ENCODE data around the gene GTPBP3. TPM values are rescaled to one million over a fixed set of nuclear protein-coding genes. Genes with fewer than 3 reads are reported as not detected.
A peak's percentile ranks its signal among the peaks of the same experiment; 100 is the strongest.

GTPBP3 gene
- total and polyA plus RNA-seq, 2 of the 13 experiments (the other 11 are each of a cell fraction or from before 2014, with no cell fraction given), result 17.5 to 30.0 TPM

- no peak for TF ChIP-seq ETS1 (CRISPR knock-in tag; IDR thresholded peaks at IDR 0.05)
- no peak for TF ChIP-seq ZBTB40 (IDR thresholded peaks at IDR 0.05)
- no peak for TF ChIP-seq ZBTB40 (CRISPR knock-in tag; IDR thresholded peaks at IDR 0.05)
- TF ChIP-seq, protein P1, sequence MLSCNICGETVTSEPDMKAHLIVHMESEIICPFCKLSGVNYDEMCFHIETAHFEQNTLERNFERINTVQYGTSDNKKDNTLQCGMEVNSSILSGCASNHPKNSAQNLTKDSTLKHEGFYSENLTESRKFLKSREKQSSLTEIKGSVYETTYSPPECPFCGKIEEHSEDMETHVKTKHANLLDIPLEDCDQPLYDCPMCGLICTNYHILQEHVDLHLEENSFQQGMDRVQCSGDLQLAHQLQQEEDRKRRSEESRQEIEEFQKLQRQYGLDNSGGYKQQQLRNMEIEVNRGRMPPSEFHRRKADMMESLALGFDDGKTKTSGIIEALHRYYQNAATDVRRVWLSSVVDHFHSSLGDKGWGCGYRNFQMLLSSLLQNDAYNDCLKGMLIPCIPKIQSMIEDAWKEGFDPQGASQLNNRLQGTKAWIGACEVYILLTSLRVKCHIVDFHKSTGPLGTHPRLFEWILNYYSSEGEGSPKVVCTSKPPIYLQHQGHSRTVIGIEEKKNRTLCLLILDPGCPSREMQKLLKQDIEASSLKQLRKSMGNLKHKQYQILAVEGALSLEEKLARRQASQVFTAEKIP (CRISPR knock-in tag; IDR thresholded peaks at IDR 0.05; ENCODE audit: borderline replicate concordance), result no peak
- peak; percentile 74; the same call in 1 of the 2 replicates for TF ChIP-seq ZBTB7A (CRISPR knock-in tag; IDR thresholded peaks at IDR 0.05)
- TF ChIP-seq THAP11 (CRISPR knock-in tag; IDR thresholded peaks at IDR 0.05), result 0 out of 2 replicates have a peak, but pooled peaks have one; percentile 14
- TF ChIP-seq ZBTB34 (CRISPR knock-in tag; IDR thresholded peaks at IDR 0.05), result no peak
- TF ChIP-seq ZIK1 (CRISPR knock-in tag; IDR thresholded peaks at IDR 0.05; ENCODE audit: borderline replicate concordance, low read depth), result no peak
- TF ChIP-seq TCF7 (IDR thresholded peaks at IDR 0.05; ENCODE audit: low read depth), result no peak
- TF ChIP-seq NFE2L2 (IDR thresholded peaks at IDR 0.05; ENCODE audit: low read length), result no peak
- TF ChIP-seq HMG20B (CRISPR knock-in tag; conservative IDR thresholded peaks at IDR 0.05), result no peak
- TF ChIP-seq FOXO1 (CRISPR knock-in tag; IDR thresholded peaks at IDR 0.05), result no peak
- TF ChIP-seq PRDM10 (CRISPR knock-in tag; IDR thresholded peaks at IDR 0.05; ENCODE audit: low read depth), result no peak
Measured at GRCh38 chr19:17379221-17379631, 41.9 kb downstream of the GTPBP3 start (continued).
